K562 (cell line): ENCODE data around the gene OR2W1. TPM values are rescaled to one million over a fixed set of nuclear protein-coding genes. Genes with fewer than 3 reads are reported as not detected.

Experiments used
- ATAC-seq: fragments of 200-7000 bp; cut with Tn5 transposase; 3 replicates; pipeline ENCODE4 v1.9.1; 2020; ENCODE audit warnings: moderate library complexity
- Bru-seq: library from RNA; stranded (reverse); fragments of 400-500 nt; gene quantifications from one replicate; lab custom pipeline; 2021; lab: Mats Ljungman, UMichigan
- BruChase-seq, 2 experiments: library from RNA; stranded (reverse); fragments of 400-500 nt; gene quantifications; one replicate each; lab custom pipeline; 2021; lab: Mats Ljungman, UMichigan
- BruUV-seq: library from RNA; stranded (reverse); fragments of 400-500 nt; replicated peaks from 2 replicates; lab custom pipeline; 2021; lab: Mats Ljungman, UMichigan
- CTCF ChIA-PET: fragments of 300-600 bp; formaldehyde crosslinking; extraction: SDS; loops from one replicate; lab custom pipeline; 2021; ENCODE audit warnings: low intra/inter-chr PET ratio; lab: Yijun Ruan, JAX
- POLR2A ChIA-PET: fragments of 300-600, 350-650 bp; sonication (Branson Sonifier 250); formaldehyde crosslinking; extraction: SDS; loops from one replicate; lab custom pipeline; 2021; ENCODE audit warnings: antibody characterized with exemption, inconsistent platforms; lab: Yijun Ruan, JAX
- DNase-seq, 4 experiments: peaks; one replicate each; pipeline versions ENCODE4 v3.0.0 to v3.0.0-alpha.2; 2011 to 2018; ENCODE audit warnings: low spot score in 3 of 4, mixed read lengths in 3 of 4; ENCODE audit errors: extremely low read depth in 1 of 4
- FAIRE-seq: peaks from 2 replicates; lab custom pipeline; 2011; peaks lifted over from hg19 to GRCh38; lab: Jason Lieb, UNC
- H2AFZ ChIP-seq: 2 replicates; pipeline ENCODE4 v1.6.0; 2011; ENCODE audit warnings: low read depth, low read length, control low read depth, inconsistent platforms
- H3K27ac ChIP-seq: fragments of 200-600 bp; 3 replicates; pipeline ENCODE4 v1.8.0; 2011; ENCODE audit warnings: low read depth, mild to moderate bottlenecking, control low read depth, inconsistent platforms, low read length, moderate library complexity, mixed read lengths; ENCODE audit errors: extremely low read depth
- H3K27me3 ChIP-seq, 2 experiments: fragments of 300-600 bp in 1 of 2; 2 replicates in 1 of 2; 3 replicates in 1 of 2; pipeline versions ENCODE4 v1.6.0 to v1.8.0; 2011; ENCODE audit warnings: inconsistent platforms in 2 of 2, low read length in 2 of 2, mild to moderate bottlenecking in 1 of 2, mixed read lengths in 1 of 2, moderate library complexity in 1 of 2; ENCODE audit not compliant: control insufficient read depth in 2 of 2, insufficient read depth in 2 of 2
- H3K36me3 ChIP-seq: fragments of 300-600 bp; 3 replicates; pipeline ENCODE4 v1.8.0; 2011; ENCODE audit warnings: mild to moderate bottlenecking, low read length, inconsistent platforms; ENCODE audit not compliant: control insufficient read depth, insufficient read depth
- H3K4me1 ChIP-seq, 2 experiments: fragments of 200-600 bp in 1 of 2; replicated peaks in 1 of 2; 2 replicates in 1 of 2; 3 replicates in 1 of 2; pipeline versions ENCODE4 v1.5.1 to v1.8.0; 2011; ENCODE audit warnings: inconsistent platforms in 2 of 2, low read length in 2 of 2, mild to moderate bottlenecking in 1 of 2, mixed read lengths in 1 of 2, moderate library complexity in 1 of 2; ENCODE audit not compliant: control insufficient read depth in 2 of 2, insufficient read depth in 2 of 2
- H3K4me2 ChIP-seq: 2 replicates; pipeline ENCODE4 v1.6.1; 2011; ENCODE audit warnings: low read length, control low read depth, inconsistent platforms, mixed read lengths; ENCODE audit not compliant: insufficient read depth
- H3K4me3 ChIP-seq: fragments of 200-600 bp; sonication (generic), shearing (Covaris generic); 2 replicates; pipeline ENCODE4 v1.5.1; 2016; ENCODE audit warnings: control low read depth, inconsistent platforms
- H3K79me2 ChIP-seq: fragments of 200-600 bp; 3 replicates; pipeline ENCODE4 v1.8.0; 2011; ENCODE audit warnings: low read length, inconsistent platforms; ENCODE audit not compliant: control insufficient read depth, insufficient read depth
- H3K9ac ChIP-seq, 2 experiments: 2 replicates each; pipeline versions ENCODE4 v1.6.0 to v1.6.1; 2011; ENCODE audit warnings: low read depth in 2 of 2, low read length in 2 of 2, control low read depth in 1 of 2, inconsistent platforms in 1 of 2, mild to moderate bottlenecking in 1 of 2, mixed read lengths in 1 of 2; ENCODE audit not compliant: insufficient read depth in 1 of 2
- H3K9me1 ChIP-seq: one replicate; pipeline ENCODE4 v1.6.0; 2011; ENCODE audit warnings: inconsistent platforms, mild to moderate bottlenecking, low read length, moderate library complexity; ENCODE audit not compliant: control insufficient read depth, insufficient read depth
- H3K9me3 ChIP-seq: replicated peaks from 2 replicates; pipeline ENCODE4 v1.5.1; 2011; ENCODE audit warnings: low read depth, low read length, inconsistent platforms; ENCODE audit not compliant: control insufficient read depth, insufficient read depth
- H4K20me1 ChIP-seq: replicated peaks from 2 replicates; pipeline ENCODE4 v1.6.1; 2011; ENCODE audit warnings: low read length, inconsistent platforms, mixed read lengths; ENCODE audit not compliant: control insufficient read depth, insufficient read depth
- XRCC4 ChIP-seq: IDR thresholded peaks from one replicate; pipeline ENCODE4 v1.6.1; 2011; ENCODE audit not compliant: insufficient read depth, insufficient read length; ENCODE audit errors: extremely low read depth
- ZNF512 ChIP-seq: IDR thresholded peaks from 2 replicates; pipeline ENCODE4 v1.6.1; 2016; ENCODE audit warnings: missing genetic modification characterization, missing compliant biosample characterization
- WGBS: fragments of 100-300 bp; shearing (Covaris generic); methylation state at CpG from one replicate; pipeline ENCODE4 v1.1.6; 2016; ENCODE audit warnings: low coverage, mixed read lengths; ENCODE audit not compliant: insufficient coverage; ENCODE audit errors: missing lambda C conversion rate; 5-methylcytosine and 5-hydroxymethylcytosine counted together
- in situ Hi-C: fragments of 300-500 bp; cut with MboI; formaldehyde crosslinking; loops from 4 replicates; pipeline ENCODE4 v1.15.0; 2018; ENCODE audit warnings: inconsistent platforms, mixed read lengths
- intact Hi-C: fragments of 100-400 bp; cut with micrococcal nuclease; formaldehyde crosslinking; loops from 2 replicates; pipeline ENCODE4 v1.14.2; 2022
- long read RNA-seq, 3 experiments: library from polyadenylated mRNA in 2 of 3; library from RNA in 1 of 3; unstranded in 2 of 3; stranded (forward) in 1 of 3; transcript quantifications; one replicate each; pipeline ENCODE4 v2.0.0, GENCODE V29; 2019 to 2022
- polyA minus RNA-seq, 3 experiments: library from RNA; depleted of rRNA, polyadenylated mRNA; stranded (reverse); fragments of >200 nt; gene quantifications; 2 replicates each; pipeline ENCODE4 v1.2.3, GENCODE V29; 2011
- polyA plus RNA-seq, 8 experiments: library from polyadenylated mRNA; depleted of rRNA in 4 of 8; stranded (reverse) in 5 of 8; unstranded in 3 of 8; fragments of >200 nt; fragmentation: Nextera tagmentation in 2 of 8; fragmentation: Illumina TruSeq in 1 of 8; extraction: Ambion mirVana in 2 of 8; extraction: Trizol in 1 of 8; gene quantifications; 2 replicates each; pipeline versions ENCODE4 v1.2.1 to v1.2.3, GENCODE V29; 2011 to 2014; ENCODE audit warnings: inconsistent platforms in 1 of 8, missing spikeins in 1 of 8
- total RNA-seq, 7 experiments: library from RNA; depleted of rRNA in 6 of 7; stranded (reverse); fragments of >200 nt in 6 of 7; fragmentation: Illumina TruSeq in 2 of 7; extraction: Trizol in 2 of 7; gene quantifications; 2 replicates each; pipeline versions ENCODE4 v1.2.1 to v1.2.3, GENCODE V29; 2011 to 2021; ENCODE audit warnings: low replicate concordance in 1 of 7

The OR2W1 gene
- not detected in 2 replicates for total RNA-seq (2011; cell fraction: chromatin; rRNA removed; ENCODE audit: low replicate concordance)
- total RNA-seq (2011; cell fraction: nucleolus; rRNA removed): not detected in 2 replicates
- total RNA-seq (2011; cell fraction: nucleoplasm; rRNA removed): not detected in 2 replicates
- total RNA-seq (2014; rRNA removed) (not detected in 2 replicates), total RNA-seq (2014; rRNA removed; fragmentation: Illumina TruSeq; extraction: Trizol) (not detected in 2 replicates), total RNA-seq (2015; rRNA removed; fragmentation: Illumina TruSeq; extraction: Trizol) (not detected in 2 replicates), total RNA-seq (2021) (not detected in 2 replicates), polyA plus RNA-seq (2011; rRNA removed) (not detected in 2 replicates), polyA plus RNA-seq (2014; fragmentation: Illumina TruSeq; extraction: Trizol) (not detected in 2 replicates), polyA plus RNA-seq (2014; fragmentation: Nextera tagmentation; extraction: Ambion mirVana) (not detected), polyA plus RNA-seq (2014; rRNA removed) (not detected in 2 replicates), polyA minus RNA-seq (2011; rRNA and poly(A)+ RNA removed) (not detected in 2 replicates), Bru-seq, nascent RNA (not detected), BruChase-seq, experiment 1, labeled RNA remaining after a 2-hour chase (not detected), BruChase-seq, experiment 2, labeled RNA remaining after a 6-hour chase (not detected)
- polyA plus RNA-seq (2011; cell fraction: cytosol; rRNA removed): not detected in 2 replicates
- polyA plus RNA-seq (2011; cell fraction: nucleus; rRNA removed): not detected in 2 replicates
- not detected in 2 replicates for polyA plus RNA-seq (2012)
- polyA minus RNA-seq (2011; cell fraction: cytosol; rRNA and poly(A)+ RNA removed): not detected in 2 replicates
- not detected in 2 replicates for polyA minus RNA-seq (2011; cell fraction: nucleus; rRNA and poly(A)+ RNA removed)
- long read RNA-seq, experiment 1: 0 reads
- long read RNA-seq, experiment 2: 0 reads
- long read RNA-seq, experiment 3: 0 reads

- no peak within 1 kb of the TSS for H3K4me3 ChIP-seq
- WGBS: 0% methylated on average over 1 of the region's 1 CpG
- intact Hi-C loops: no loop called here
- H3K79me2 ChIP-seq: no peaks in the 10 kb centered on the region
- no peaks in the 10 kb centered on the region for H3K9me1 ChIP-seq
- no peak within 1 kb of the TSS for H2AFZ ChIP-seq
- ChIA-PET CTCF (no interaction called here), POLR2A (interaction anchor here (0.5 kb wide), 1 partner anchor 72 kb away, joined by 3 read pairs; no protein-coding TSS in a partner anchor)
- no peaks in the 10 kb centered on the region for H3K4me1 ChIP-seq
- H4K20me1 ChIP-seq: no peaks in the 10 kb centered on the region
- ATAC-seq (no peak), FAIRE-seq (no peak), DNase-seq (no peak)
- H3K9ac ChIP-seq: no peak within 1 kb of the TSS
- no peak within 1 kb of the TSS for H3K4me2 ChIP-seq
- no peaks in the 10 kb centered on the region for H3K36me3 ChIP-seq
- no peaks in the 10 kb centered on the region for H3K9me3 ChIP-seq
- 0 out of 2 replicates have a peak, but pooled peaks have one; percentile 31 for TF ChIP-seq ZNF512 (tag)
- TF ChIP-seq XRCC4: no peak
- BruUV-seq: no TSS peak
- in situ Hi-C loops: no loop called here
- H3K27me3 ChIP-seq: no peaks in the 10 kb centered on the region; a peak in 2 of 5 replicates
- no peak within 1 kb of the TSS for H3K27ac ChIP-seq
Measured at GRCh38 chr6:29045075-29045474, at the start of gene OR2W1. Gene OR2W1, minus strand, starts transcription at chr6:29045175. Its CDS starts 0 bp downstream, at chr6:29045175.
